ENCODE measurements around the gene RBM15B.

DNA sequence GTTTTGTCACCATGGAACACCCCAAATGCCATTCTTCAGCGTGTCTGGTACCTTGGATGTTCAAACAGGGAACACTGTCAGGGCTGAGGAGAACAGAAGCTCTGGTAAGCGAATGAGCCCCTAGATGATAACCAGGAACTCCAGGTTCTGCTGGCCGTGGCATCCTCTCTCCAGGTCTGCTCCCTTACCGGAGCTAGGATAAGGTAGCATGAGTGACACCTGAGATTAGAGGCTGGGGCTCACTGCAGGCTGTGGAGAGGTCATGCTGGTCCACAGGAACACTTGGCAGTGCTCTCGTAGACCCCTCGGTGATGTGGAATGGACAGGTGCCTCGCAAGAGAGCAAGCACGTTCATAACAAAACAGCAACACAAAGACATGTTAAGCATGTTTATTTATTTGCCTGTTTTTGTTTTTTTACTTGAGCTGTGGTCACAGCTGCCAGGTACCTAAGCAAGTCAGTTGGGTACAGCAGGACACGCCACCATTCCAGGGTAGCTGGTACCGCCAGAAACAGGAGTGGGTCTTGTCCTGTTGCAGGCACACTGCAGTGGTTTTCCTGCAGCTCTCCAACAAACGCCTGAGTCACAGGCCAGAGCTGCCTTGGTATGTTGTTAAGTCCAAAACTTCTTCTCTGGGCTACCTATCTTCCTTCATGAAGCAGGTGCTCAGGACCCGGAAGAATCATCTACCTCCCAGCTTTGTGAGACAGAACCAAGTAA is 4.6 kb downstream of the RBM15B start:
- TF ChIP-seq FOXK1 (CRISPR knock-in tag; IDR thresholded peaks at IDR 0.05), result no peak
- no peak for TF ChIP-seq TP53 (CRISPR knock-in tag; IDR thresholded peaks at IDR 0.05)
- TF ChIP-seq, protein P1, sequence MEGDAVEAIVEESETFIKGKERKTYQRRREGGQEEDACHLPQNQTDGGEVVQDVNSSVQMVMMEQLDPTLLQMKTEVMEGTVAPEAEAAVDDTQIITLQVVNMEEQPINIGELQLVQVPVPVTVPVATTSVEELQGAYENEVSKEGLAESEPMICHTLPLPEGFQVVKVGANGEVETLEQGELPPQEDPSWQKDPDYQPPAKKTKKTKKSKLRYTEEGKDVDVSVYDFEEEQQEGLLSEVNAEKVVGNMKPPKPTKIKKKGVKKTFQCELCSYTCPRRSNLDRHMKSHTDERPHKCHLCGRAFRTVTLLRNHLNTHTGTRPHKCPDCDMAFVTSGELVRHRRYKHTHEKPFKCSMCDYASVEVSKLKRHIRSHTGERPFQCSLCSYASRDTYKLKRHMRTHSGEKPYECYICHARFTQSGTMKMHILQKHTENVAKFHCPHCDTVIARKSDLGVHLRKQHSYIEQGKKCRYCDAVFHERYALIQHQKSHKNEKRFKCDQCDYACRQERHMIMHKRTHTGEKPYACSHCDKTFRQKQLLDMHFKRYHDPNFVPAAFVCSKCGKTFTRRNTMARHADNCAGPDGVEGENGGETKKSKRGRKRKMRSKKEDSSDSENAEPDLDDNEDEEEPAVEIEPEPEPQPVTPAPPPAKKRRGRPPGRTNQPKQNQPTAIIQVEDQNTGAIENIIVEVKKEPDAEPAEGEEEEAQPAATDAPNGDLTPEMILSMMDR (IDR thresholded peaks at IDR 0.05), result no peak
- no peak for TF ChIP-seq PRDM15 (CRISPR knock-in tag; IDR thresholded peaks at IDR 0.05)
- no peak for TF ChIP-seq ZNF317 (CRISPR knock-in tag; IDR thresholded peaks at IDR 0.05; ENCODE audit: borderline replicate concordance, low read depth)
- no peak for TF ChIP-seq CREM (CRISPR knock-in tag; IDR thresholded peaks at IDR 0.05)
- TF ChIP-seq IRF2 (CRISPR knock-in tag; IDR thresholded peaks at IDR 0.05; ENCODE audit: borderline replicate concordance, low read depth), result no peak

All from WTC11 (cell line).